ENCODE data around the gene SNRNP40.

- TF ChIP-seq CTCF (IDR thresholded peaks at IDR 0.05) (no peak), ZFX (IDR thresholded peaks at IDR 0.05; ENCODE audit: borderline replicate concordance) (no peak)
Measured at GRCh38 chr1:31216016-31216415, 80.6 kb downstream of the SNRNP40 start.

Measured in 22Rv1 (cell line).